Skeletal muscle tissue (tissue), 4 donors: ENCODE results near the gene LRFN2. TPM values are rescaled to one million over a fixed set of nuclear protein-coding genes. Genes with fewer than 3 reads are reported as not detected.

ENCODE experiments used
- H3K27ac ChIP-seq: one replicate; pipeline ENCODE4 v1.7.0; 2013; ENCODE audit warnings: mild to moderate bottlenecking, low read depth, low read length, inconsistent platforms
- H3K27me3 ChIP-seq, 3 donors: one replicate each; pipeline ENCODE4 v1.7.0; 2013; ENCODE audit warnings: low read length in 3 of 3; ENCODE audit not compliant: control insufficient read depth in 3 of 3, insufficient read depth in 3 of 3
- H3K36me3 ChIP-seq, 3 donors: one replicate each; pipeline ENCODE4 v1.7.0; 2013; ENCODE audit warnings: low read length in 3 of 3; ENCODE audit not compliant: control insufficient read depth in 3 of 3, insufficient read depth in 3 of 3
- H3K4me1 ChIP-seq, 3 donors: one replicate each; pipeline ENCODE4 v1.7.0; 2013; ENCODE audit warnings: low read length in 3 of 3, mild to moderate bottlenecking in 3 of 3; ENCODE audit not compliant: control insufficient read depth in 3 of 3, insufficient read depth in 3 of 3
- H3K4me3 ChIP-seq, 3 donors: one replicate each; pipeline ENCODE4 v1.7.0; 2013; ENCODE audit warnings: low read length in 3 of 3
- H3K9ac ChIP-seq, 3 donors: one replicate each; pipeline ENCODE4 v1.7.0; 2013; ENCODE audit warnings: low read length in 3 of 3, mild to moderate bottlenecking in 3 of 3, moderate library complexity in 2 of 3, low read depth in 1 of 3
- H3K9me3 ChIP-seq, 3 donors: one replicate each; pipeline ENCODE4 v1.7.0; 2013; ENCODE audit warnings: low read length in 3 of 3; ENCODE audit not compliant: control insufficient read depth in 3 of 3
- total RNA-seq: library from RNA; depleted of rRNA; stranded (reverse); fragments of >200 nt; gene quantifications from one replicate; pipeline ENCODE4 v1.2.3, GENCODE V29; 2014
- donor health status: Osteomylitis.

Gene LRFN2
- total RNA-seq, 1 donor from 2014 or later: not detected

DNA sequence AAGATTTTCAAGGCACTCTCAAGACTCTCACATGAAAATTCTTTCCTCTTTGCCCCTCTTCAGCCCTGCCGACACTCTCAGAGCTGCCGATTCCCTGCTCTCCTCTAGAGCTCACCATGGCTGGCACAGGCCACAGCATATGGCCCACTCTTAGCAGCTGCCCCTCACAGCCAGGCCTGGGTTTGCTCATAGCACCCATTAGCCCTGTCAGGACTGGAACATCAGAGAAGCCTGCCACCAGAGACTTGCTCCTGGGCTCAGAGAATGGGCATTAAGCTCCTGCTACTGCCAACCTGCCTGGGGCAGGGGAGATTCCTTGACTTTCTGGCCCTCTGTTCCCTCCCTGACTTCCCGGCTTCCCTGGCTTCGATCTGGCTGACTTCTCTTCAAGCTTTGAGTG, 96.7 kb downstream of the LRFN2 start:
- Histone ChIP-seq H3K9me3 (no peaks in the 10 kb centered on the region), H3K27ac (no peak overlapping the region), H3K27me3 (peaks cover 9 to 27% (median 9%) of the 10 kb centered on the region in 3 donors), H3K36me3 (no peaks in the 10 kb centered on the region), H3K9ac (no peak overlapping the region), H3K4me3 (no peak overlapping the region), H3K4me1 (no peaks in the 10 kb centered on the region)

- Histone ChIP-seq H3K9ac (no peak overlapping the region), H3K36me3 (no peaks in the 10 kb centered on the region), H3K9me3 (no peaks in the 10 kb centered on the region), H3K4me3 (no peak overlapping the region), H3K27me3 (peaks cover 7 to 27% (median 9%) of the 10 kb centered on the region in 3 donors), H3K27ac (no peak overlapping the region), H3K4me1 (no peaks in the 10 kb centered on the region)
Observed at GRCh38 chr6:40489798-40490197, 97.4 kb downstream of the LRFN2 start.

GRCh38 chr6:40486576-40486975, 100.6 kb downstream of the LRFN2 start:
- H3K4me1 ChIP-seq: no peaks in the 10 kb centered on the region
- H3K9ac ChIP-seq: no peak overlapping the region
- no peak overlapping the region for H3K27ac ChIP-seq
- H3K27me3 ChIP-seq: peaks cover 0 to 26% (median 7%) of the 10 kb centered on the region in 3 donors
- no peaks in the 10 kb centered on the region for H3K9me3 ChIP-seq
- H3K36me3 ChIP-seq: no peaks in the 10 kb centered on the region
- H3K4me3 ChIP-seq: no peak overlapping the region

DNA sequence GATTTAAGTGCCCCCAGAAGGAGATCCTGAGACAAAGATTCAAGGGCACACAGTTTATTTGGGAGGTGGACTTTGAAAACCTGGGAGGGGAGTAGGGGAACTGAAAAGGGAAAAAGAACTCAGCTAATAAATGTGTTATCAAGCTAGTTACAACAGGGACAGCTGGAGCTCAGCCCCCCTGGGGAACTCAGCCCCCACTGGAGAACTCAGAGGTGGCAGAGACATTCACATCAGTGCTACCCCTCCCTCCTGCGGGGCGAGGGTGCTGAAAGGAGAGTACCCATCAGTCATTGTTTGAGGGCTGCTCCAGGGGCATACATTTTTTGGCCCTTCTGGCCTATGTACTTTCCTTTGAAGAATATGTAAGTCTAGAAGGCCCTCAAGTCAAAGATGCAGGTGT, 101.4 kb downstream of the LRFN2 start:
- H3K27ac ChIP-seq: no peak overlapping the region
- H3K9me3 ChIP-seq: no peaks in the 10 kb centered on the region
- no peak overlapping the region for H3K9ac ChIP-seq
- H3K27me3 ChIP-seq: peaks cover 0 to 25% (median 4%) of the 10 kb centered on the region in 3 donors
- no peaks in the 10 kb centered on the region for H3K4me1 ChIP-seq
- H3K36me3 ChIP-seq: no peaks in the 10 kb centered on the region
- H3K4me3 ChIP-seq: no peak overlapping the region

- Histone ChIP-seq H3K4me3 (no peak overlapping the region), H3K4me1 (no peaks in the 10 kb centered on the region), H3K27ac (no peak overlapping the region), H3K9ac (no peak overlapping the region), H3K9me3 (no peaks in the 10 kb centered on the region), H3K36me3 (no peaks in the 10 kb centered on the region), H3K27me3 (peaks cover 0 to 20% (median 4%) of the 10 kb centered on the region in 3 donors)
Observed at GRCh38 chr6:40485300-40485699, 101.9 kb downstream of the LRFN2 start.

- Histone ChIP-seq H3K4me3 (no peak overlapping the region), H3K9me3 (no peaks in the 10 kb centered on the region), H3K9ac (no peak overlapping the region), H3K4me1 (no peaks in the 10 kb centered on the region), H3K36me3 (no peaks in the 10 kb centered on the region), H3K27me3 (peaks cover 0 to 17% (median 4%) of the 10 kb centered on the region in 3 donors), H3K27ac (no peak overlapping the region)
Observed at GRCh38 chr6:40484066-40484465, 103.1 kb downstream of the LRFN2 start.

DNA sequence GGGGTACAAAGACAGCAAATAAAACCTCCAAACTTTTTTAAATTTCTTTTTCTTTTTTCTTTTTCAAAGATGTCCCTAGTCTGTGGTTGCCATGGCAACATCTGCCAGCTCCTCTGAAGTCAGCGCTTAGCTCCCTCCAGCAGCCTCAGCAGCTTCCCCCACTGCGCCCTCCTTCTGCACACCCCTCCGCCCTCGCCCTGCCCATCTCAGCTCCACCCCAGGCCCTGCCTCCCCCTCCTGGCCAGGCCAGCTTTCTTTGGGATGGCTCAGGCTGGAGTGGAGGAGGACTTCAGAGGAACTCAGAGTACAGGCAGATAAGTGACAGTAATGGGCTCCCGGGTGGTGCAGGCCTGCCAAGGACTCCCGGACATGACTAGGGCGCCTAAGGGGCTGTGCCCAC, 104.6 kb downstream of the LRFN2 start:
- no peak overlapping the region for H3K27ac ChIP-seq
- no peak overlapping the region for H3K9ac ChIP-seq
- peaks cover 3 to 14% (median 4%) of the 10 kb centered on the region in 3 donors for H3K27me3 ChIP-seq
- H3K4me1 ChIP-seq: no peaks in the 10 kb centered on the region
- no peaks in the 10 kb centered on the region for H3K9me3 ChIP-seq
- H3K36me3 ChIP-seq: no peaks in the 10 kb centered on the region
- no peak overlapping the region for H3K4me3 ChIP-seq

GRCh38 chr6:40480678-40481077, 106.5 kb downstream of the LRFN2 start:
- H3K9ac ChIP-seq: no peak overlapping the region

DNA sequence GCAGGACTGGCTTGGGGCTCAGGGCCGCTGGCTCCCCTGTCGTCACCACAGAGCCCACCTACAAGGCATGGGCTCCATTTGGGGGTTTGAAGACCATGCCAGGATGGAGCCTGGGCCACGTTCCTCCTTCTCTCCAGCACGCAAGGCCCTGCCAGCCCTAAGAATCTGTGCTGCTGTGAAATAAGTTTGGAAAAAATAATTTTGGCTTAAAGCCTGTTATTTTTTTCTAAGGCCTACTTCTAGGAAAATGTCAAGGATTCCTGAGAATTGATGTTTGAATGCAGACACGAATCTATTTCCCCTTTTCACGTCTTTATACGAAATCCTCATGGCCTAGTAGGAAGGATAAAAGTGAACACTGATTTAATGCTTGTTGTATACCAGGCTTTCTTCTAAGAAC, 107.5 kb downstream of the LRFN2 start:
- Histone ChIP-seq H3K36me3 (no peaks in the 10 kb centered on the region), H3K9ac (no peak overlapping the region), H3K4me1 (peaks cover 0 to 5% (median 0%) of the 10 kb centered on the region in 3 donors), H3K9me3 (no peaks in the 10 kb centered on the region), H3K27ac (no peak overlapping the region), H3K27me3 (peaks cover 4 to 8% (median 6%) of the 10 kb centered on the region in 3 donors), H3K4me3 (no peak overlapping the region)

More at GRCh38 chr6:40480678-40481077, 106.5 kb downstream of the LRFN2 start:
- H3K36me3 ChIP-seq: no peaks in the 10 kb centered on the region
- H3K4me3 ChIP-seq: no peak overlapping the region
- peaks cover 0 to 5% (median 0%) of the 10 kb centered on the region in 3 donors for H3K4me1 ChIP-seq
- H3K27me3 ChIP-seq: peaks cover 4 to 8% (median 6%) of the 10 kb centered on the region in 3 donors
- H3K27ac ChIP-seq: no peak overlapping the region
- no peaks in the 10 kb centered on the region for H3K9me3 ChIP-seq

- no peak overlapping the region for H3K9ac ChIP-seq
- no peaks in the 10 kb centered on the region for H3K9me3 ChIP-seq
- peaks cover 4 to 7% (median 6%) of the 10 kb centered on the region in 3 donors for H3K27me3 ChIP-seq
- H3K4me1 ChIP-seq: peaks cover 0 to 5% (median 0%) of the 10 kb centered on the region in 3 donors
- no peak overlapping the region for H3K27ac ChIP-seq
- H3K4me3 ChIP-seq: no peak overlapping the region
- H3K36me3 ChIP-seq: no peaks in the 10 kb centered on the region
Observed at GRCh38 chr6:40477246-40478126, 109.7 kb downstream of the LRFN2 start.
